ENCODE measurements around the gene TMC8.
"Not testable (repeated sequence)": the region's sequence is repeated elsewhere in the genome, so short reads cannot be mapped to it uniquely, and the experiment has no call there.

Gene TMC8

GRCh38 chr17:78130437-78131101 is at the start of gene TMC8:
Gene TMC8 (plus strand): TSS chr17:78130771. CDS start chr17:78131589, 818 bp downstream.
- TF ChIP-seq CTCF (IDR thresholded peaks at IDR 0.05; ENCODE audit: borderline replicate concordance, control extremely low read depth, extremely low read depth, insufficient read depth, missing control alignments): no peak
- in situ Hi-C loops (cut with MboI; ENCODE audit: low sequenced_read_pairs, unreplicated experiment): no loop called here
- DNase-seq (ENCODE audit: low spot score): no peak

GRCh38 chr17:78081551-78081950 is 49.0 kb upstream of the TMC8 start:
- no peak for TF ChIP-seq CTCF (IDR thresholded peaks at IDR 0.05; ENCODE audit: borderline replicate concordance, control extremely low read depth, extremely low read depth, insufficient read depth, missing control alignments)
- DNase-seq (ENCODE audit: low spot score): no peak
- in situ Hi-C loops (cut with MboI; ENCODE audit: low sequenced_read_pairs, unreplicated experiment): no loop called here

- in situ Hi-C loops (cut with MboI; ENCODE audit: low sequenced_read_pairs, unreplicated experiment); DNase-seq (ENCODE audit: low spot score): not testable (repeated sequence)
Measured at GRCh38 chr17:78082355-78082872, 48.2 kb upstream of the TMC8 start.

- DNase-seq (ENCODE audit: low spot score): no peak
- in situ Hi-C loops (cut with MboI; ENCODE audit: low sequenced_read_pairs, unreplicated experiment): no loop called here
- no peak for TF ChIP-seq CTCF (IDR thresholded peaks at IDR 0.05; ENCODE audit: borderline replicate concordance, control extremely low read depth, extremely low read depth, insufficient read depth, missing control alignments)
Measured at GRCh38 chr17:78082988-78083387, 47.6 kb upstream of the TMC8 start.

GRCh38 chr17:78086740-78087139 is 43.8 kb upstream of the TMC8 start:
- in situ Hi-C loops (cut with MboI; ENCODE audit: low sequenced_read_pairs, unreplicated experiment): no loop called here

GRCh38 chr17:78088529-78088928 is 42.0 kb upstream of the TMC8 start:
- DNase-seq (ENCODE audit: low spot score): no peak
- in situ Hi-C loops (cut with MboI; ENCODE audit: low sequenced_read_pairs, unreplicated experiment): no loop called here
- no peak for TF ChIP-seq CTCF (IDR thresholded peaks at IDR 0.05; ENCODE audit: borderline replicate concordance, control extremely low read depth, extremely low read depth, insufficient read depth, missing control alignments)

More at GRCh38 chr17:78086740-78087139, 43.8 kb upstream of the TMC8 start:
- no peak for DNase-seq (ENCODE audit: low spot score)
- no peak for TF ChIP-seq CTCF (IDR thresholded peaks at IDR 0.05; ENCODE audit: borderline replicate concordance, control extremely low read depth, extremely low read depth, insufficient read depth, missing control alignments)

GRCh38 chr17:78089576-78090281 is 40.8 kb upstream of the TMC8 start:
- in situ Hi-C loops (cut with MboI; ENCODE audit: low sequenced_read_pairs, unreplicated experiment): no loop called here
- no peak for DNase-seq (ENCODE audit: low spot score)
- no peak for TF ChIP-seq CTCF (IDR thresholded peaks at IDR 0.05; ENCODE audit: borderline replicate concordance, control extremely low read depth, extremely low read depth, insufficient read depth, missing control alignments)

Measured in GM13976 (cell line).